MM.1S (cell line): Measurements from ENCODE around the gene CLP1.

Experiments used
- CTCF ChIP-seq: fragments of 300-600 bp; sonication (generic); IDR thresholded peaks from 2 replicates; pipeline ENCODE4 v1.5.1; 2016; ENCODE audit warnings: antibody characterized with exemption, low read length, mixed read lengths
- EZH2 ChIP-seq: fragments of 300-600 bp; sonication (generic); optimal IDR thresholded peaks from 2 replicates; pipeline ENCODE3; 2017; ENCODE audit warnings: low read depth, mild to moderate bottlenecking, antibody characterized with exemption, low read length, mixed read lengths
- EZH2phosphoT487 ChIP-seq: fragments of 300-600 bp; sonication (generic); IDR thresholded peaks from 2 replicates; pipeline ENCODE4 v1.6.1; 2018; ENCODE audit warnings: antibody characterized with exemption, low read length

GRCh38 chr11:57698843-57699365, 41.3 kb downstream of the CLP1 start:
- TF ChIP-seq CTCF: no peak
- no peak for TF ChIP-seq EZH2phosphoT487
- no peak for TF ChIP-seq EZH2
